ENCODE measurements around the gene GPBAR1.

GPBAR1 gene

GRCh38 chr2:218260742-218261422 lies at the start of gene GPBAR1:
GPBAR1 (plus strand) TSS chr2:218261015; CDS start chr2:218262725, 1,710 bp downstream.
- Histone ChIP-seq H3K9ac (ENCODE audit: insufficient read length, low read depth) (peak within 1 kb of the TSS; percentile 18), H3K9me3 (ENCODE audit: insufficient read depth, low read length) (no peaks in the 10 kb centered on the region), H3K27me3 (ENCODE audit: insufficient read depth, insufficient read length) (no peaks in the 10 kb centered on the region), H3K4me3 (ENCODE audit: insufficient read length, low read depth) (no peak within 1 kb of the TSS), H3K4me1 (ENCODE audit: insufficient read depth, insufficient read length) (peaks cover 20% of the 10 kb centered on the region), H3K36me3 (ENCODE audit: insufficient read depth, insufficient read length, low read length) (peaks cover 41% of the 10 kb centered on the region)
- TF ChIP-seq SUZ12 (IDR thresholded peaks at IDR 0.05; ENCODE audit: extremely low read depth, insufficient read depth, insufficient read length), result no peak
- TF ChIP-seq ZNF274 (IDR thresholded peaks at IDR 0.05; ENCODE audit: low read depth, low read length), result no peak
- no peak for TF ChIP-seq YY1 (IDR thresholded peaks at IDR 0.05; ENCODE audit: insufficient read depth, insufficient read length)
- peak; percentile 43 for DNase-seq (ENCODE audit: low read depth, low spot score)

GRCh38 chr2:218214116-218214515 lies 46.7 kb upstream of the GPBAR1 start:
- no peak for DNase-seq (ENCODE audit: low read depth, low spot score)
- no peak for TF ChIP-seq SUZ12 (IDR thresholded peaks at IDR 0.05; ENCODE audit: extremely low read depth, insufficient read depth, insufficient read length)
- no peak for TF ChIP-seq ZNF274 (IDR thresholded peaks at IDR 0.05; ENCODE audit: low read depth, low read length)
- no peak for TF ChIP-seq YY1 (IDR thresholded peaks at IDR 0.05; ENCODE audit: insufficient read depth, insufficient read length)
- H3K9ac ChIP-seq (ENCODE audit: insufficient read length, low read depth), result no peak overlapping the region
- H3K4me3 ChIP-seq (ENCODE audit: insufficient read length, low read depth), result no peak overlapping the region
- H3K27me3 ChIP-seq (ENCODE audit: insufficient read depth, insufficient read length), result no peaks in the 10 kb centered on the region
- peaks cover 8% of the 10 kb centered on the region for H3K36me3 ChIP-seq (ENCODE audit: insufficient read depth, insufficient read length, low read length)
- H3K9me3 ChIP-seq (ENCODE audit: insufficient read depth, low read length), result no peaks in the 10 kb centered on the region
- no peaks in the 10 kb centered on the region for H3K4me1 ChIP-seq (ENCODE audit: insufficient read depth, insufficient read length)

DNA sequence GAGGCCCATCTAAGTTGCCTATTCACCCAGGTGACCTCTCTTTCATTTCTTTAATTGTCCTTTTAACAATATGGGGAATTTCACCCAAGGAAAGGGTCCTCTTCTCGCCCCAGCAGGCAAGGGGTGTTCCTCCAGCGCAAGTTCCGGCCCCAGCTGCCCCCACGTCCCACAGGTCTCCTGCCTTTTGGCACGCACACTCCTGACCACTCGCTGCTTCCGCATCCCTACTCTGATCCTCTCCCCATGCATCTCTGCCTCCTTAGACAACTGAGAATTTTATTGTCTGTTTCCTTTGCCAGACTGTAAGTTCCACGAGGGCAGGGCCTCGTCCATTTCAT lies 44.5 kb upstream of the GPBAR1 start:
- Histone ChIP-seq H3K9ac (ENCODE audit: insufficient read length, low read depth) (peak overlapping the region; percentile 90), H3K27me3 (ENCODE audit: insufficient read depth, insufficient read length) (no peaks in the 10 kb centered on the region), H3K9me3 (ENCODE audit: insufficient read depth, low read length) (no peaks in the 10 kb centered on the region), H3K36me3 (ENCODE audit: insufficient read depth, insufficient read length, low read length) (peaks cover 22% of the 10 kb centered on the region), H3K4me3 (ENCODE audit: insufficient read length, low read depth) (peak overlapping the region; percentile 96), H3K4me1 (ENCODE audit: insufficient read depth, insufficient read length) (no peaks in the 10 kb centered on the region)
- TF ChIP-seq ZNF274 (IDR thresholded peaks at IDR 0.05; ENCODE audit: low read depth, low read length) (no peak), SUZ12 (IDR thresholded peaks at IDR 0.05; ENCODE audit: extremely low read depth, insufficient read depth, insufficient read length) (no peak), YY1 (IDR thresholded peaks at IDR 0.05; ENCODE audit: insufficient read depth, insufficient read length) (no peak)
- no peak for DNase-seq (ENCODE audit: low read depth, low spot score)

- TF ChIP-seq ZNF274 (IDR thresholded peaks at IDR 0.05; ENCODE audit: low read depth, low read length) (no peak), YY1 (IDR thresholded peaks at IDR 0.05; ENCODE audit: insufficient read depth, insufficient read length) (peak; percentile 46)
- DNase-seq (ENCODE audit: low read depth, low spot score), result peak; percentile 88
These were observed 44.0 kb upstream of the GPBAR1 start, which contains the start of gene ARPC2 for GRCh38 chr2:218216674-218217359. ARPC2 (plus strand) TSS chr2:218217189; CDS start chr2:218217471, 282 bp downstream.

DNA sequence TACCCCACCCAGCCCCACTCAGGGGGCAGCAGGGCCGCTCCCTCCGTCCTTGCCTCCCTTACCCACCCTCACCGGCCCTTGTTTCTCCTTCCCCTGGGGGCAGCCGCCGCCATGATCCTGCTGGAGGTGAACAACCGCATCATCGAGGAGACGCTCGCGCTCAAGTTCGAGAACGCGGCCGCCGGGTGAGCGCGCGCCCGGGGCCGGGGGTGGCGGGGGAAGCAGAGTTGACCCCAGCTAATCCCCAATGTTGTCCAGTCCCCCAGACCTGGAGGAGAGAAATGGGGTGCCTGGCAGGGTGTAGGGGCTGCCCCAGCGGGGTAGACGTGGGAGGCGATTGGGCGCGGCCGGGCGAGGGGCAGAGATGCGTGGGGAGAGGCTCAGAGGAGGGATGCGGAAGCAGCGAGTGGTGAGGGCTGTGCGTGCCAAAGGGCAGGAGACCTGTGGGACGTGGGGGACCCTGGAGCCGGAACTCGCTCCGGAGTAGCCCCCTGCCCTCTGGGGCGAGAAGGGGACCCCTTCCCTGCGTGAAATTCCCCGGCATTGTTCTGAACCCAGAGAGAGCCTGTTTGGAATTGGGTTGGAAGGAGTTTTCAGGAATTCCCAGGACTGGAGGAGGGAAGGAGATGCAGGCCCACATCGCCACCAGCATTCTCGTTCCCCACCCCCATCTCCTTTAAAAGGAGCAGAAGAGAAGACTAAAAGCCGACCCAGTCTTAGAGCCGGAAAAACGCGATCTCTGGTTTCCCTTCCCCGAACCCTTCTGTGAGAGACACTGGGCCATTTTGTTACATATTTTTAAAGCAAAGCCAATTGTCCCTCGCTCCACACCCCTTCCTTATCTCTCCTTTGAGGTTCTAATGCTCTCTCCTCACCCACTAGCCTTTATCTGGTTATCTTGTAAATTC lies 43.2 kb upstream of the GPBAR1 start:
- no peaks in the 10 kb centered on the region for H3K4me1 ChIP-seq (ENCODE audit: insufficient read depth, insufficient read length)
- no peak for DNase-seq (ENCODE audit: low read depth, low spot score)
- TF ChIP-seq ZNF274 (IDR thresholded peaks at IDR 0.05; ENCODE audit: low read depth, low read length) (no peak), YY1 (IDR thresholded peaks at IDR 0.05; ENCODE audit: insufficient read depth, insufficient read length) (no peak), SUZ12 (IDR thresholded peaks at IDR 0.05; ENCODE audit: extremely low read depth, insufficient read depth, insufficient read length) (no peak)

More at GRCh38 chr2:218216674-218217359, 44.0 kb upstream of the GPBAR1 start, which contains the start of gene ARPC2:
- H3K9ac ChIP-seq (ENCODE audit: insufficient read length, low read depth), result peak within 1 kb of the TSS; percentile 90
- H3K27me3 ChIP-seq (ENCODE audit: insufficient read depth, insufficient read length), result no peaks in the 10 kb centered on the region
- no peaks in the 10 kb centered on the region for H3K9me3 ChIP-seq (ENCODE audit: insufficient read depth, low read length)
- H3K4me1 ChIP-seq (ENCODE audit: insufficient read depth, insufficient read length), result no peaks in the 10 kb centered on the region
- H3K4me3 ChIP-seq (ENCODE audit: insufficient read length, low read depth), result peak within 1 kb of the TSS; percentile 96
- peaks cover 27% of the 10 kb centered on the region for H3K36me3 ChIP-seq (ENCODE audit: insufficient read depth, insufficient read length, low read length)

GRCh38 chr2:218218268-218219185 lies 42.3 kb upstream of the GPBAR1 start:
- Histone ChIP-seq H3K36me3 (ENCODE audit: insufficient read depth, insufficient read length, low read length) (peaks cover 41% of the 10 kb centered on the region), H3K4me1 (ENCODE audit: insufficient read depth, insufficient read length) (no peaks in the 10 kb centered on the region), H3K9ac (ENCODE audit: insufficient read length, low read depth) (peak overlapping the region; percentile 90), H3K27me3 (ENCODE audit: insufficient read depth, insufficient read length) (no peaks in the 10 kb centered on the region), H3K9me3 (ENCODE audit: insufficient read depth, low read length) (no peaks in the 10 kb centered on the region), H3K4me3 (ENCODE audit: insufficient read length, low read depth) (peak overlapping the region; percentile 96)
- no peak for DNase-seq (ENCODE audit: low read depth, low spot score)
- TF ChIP-seq ZNF274 (IDR thresholded peaks at IDR 0.05; ENCODE audit: low read depth, low read length) (no peak), YY1 (IDR thresholded peaks at IDR 0.05; ENCODE audit: insufficient read depth, insufficient read length) (no peak), SUZ12 (IDR thresholded peaks at IDR 0.05; ENCODE audit: extremely low read depth, insufficient read depth, insufficient read length) (no peak)

More for the DNA sequence above, 43.2 kb upstream of the GPBAR1 start:
- Histone ChIP-seq H3K9me3 (ENCODE audit: insufficient read depth, low read length) (no peaks in the 10 kb centered on the region), H3K4me3 (ENCODE audit: insufficient read length, low read depth) (peak overlapping the region; percentile 96), H3K36me3 (ENCODE audit: insufficient read depth, insufficient read length, low read length) (peaks cover 32% of the 10 kb centered on the region), H3K9ac (ENCODE audit: insufficient read length, low read depth) (peak overlapping the region; percentile 90), H3K27me3 (ENCODE audit: insufficient read depth, insufficient read length) (no peaks in the 10 kb centered on the region)
